ENCODE measurements around the gene PIK3C2G. TPM values are rescaled to one million over a fixed set of nuclear protein-coding genes. Genes with fewer than 3 reads are reported as not detected.

The PIK3C2G gene
- polyA plus RNA-seq, 1 donor (not counting 4 experiments of a cell fraction or from before 2014, with no cell fraction given) = 3.7 TPM

DNA sequence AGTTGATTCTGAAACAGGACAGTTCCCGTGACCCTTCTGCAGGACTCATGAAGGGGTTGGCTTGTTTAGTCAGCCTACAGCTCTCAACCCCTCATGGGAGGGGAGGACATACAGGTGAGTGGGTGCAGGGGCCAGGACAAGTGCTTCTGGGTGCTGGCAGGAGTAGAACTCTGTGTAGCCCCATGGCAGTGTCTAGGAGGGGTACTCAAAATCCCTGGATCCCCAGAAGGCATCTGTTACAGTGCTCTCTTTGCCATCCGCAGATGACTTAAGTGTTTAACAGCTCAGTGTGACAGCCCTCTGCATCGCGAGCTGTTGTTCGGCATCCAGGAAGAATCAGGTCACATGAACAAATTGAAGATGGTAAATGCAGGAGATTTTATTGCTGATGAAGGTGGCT, 91.0 kb downstream of the PIK3C2G start:
- Histone ChIP-seq H3K4me2 (ENCODE audit: control insufficient read depth, extremely low read depth, insufficient read depth, low read depth, low read length) (no peak overlapping the region), H4K20me1 (ENCODE audit: control insufficient read depth, extremely low read depth, insufficient read depth, low read length) (no peaks in the 10 kb centered on the region), H3K9ac (ENCODE audit: control insufficient read depth, extremely low read depth, insufficient read depth, low read length) (no peak overlapping the region), H3K9me1 (ENCODE audit: control insufficient read depth, extremely low read depth, insufficient read depth, low read length) (no peaks in the 10 kb centered on the region), H3K4me3 (ENCODE audit: control insufficient read depth in 2 of 3, extremely low read depth in 1 of 3, insufficient read depth in 2 of 3, low read depth in 1 of 3, low read length in 3 of 3) (no peak overlapping the region), H3K4me1 (ENCODE audit: control insufficient read depth, extremely low read depth, insufficient read depth, low read length) (no peaks in the 10 kb centered on the region), H3K9me3 (ENCODE audit: control insufficient read depth, low read depth, low read length) (no peaks in the 10 kb centered on the region), H3K27me3 (ENCODE audit: control insufficient read depth, extremely low read depth, insufficient read depth, low read length) (no peaks in the 10 kb centered on the region), H3K79me2 (ENCODE audit: control insufficient read depth, insufficient read depth, low read length) (no peaks in the 10 kb centered on the region), H3K36me3 (ENCODE audit: control insufficient read depth in 2 of 2, extremely low read depth in 1 of 2, insufficient read depth in 2 of 2, low read length in 2 of 2) (peaks cover 0 to 1% of the 10 kb centered on the region in 2 experiments), H2AFZ (ENCODE audit: control insufficient read depth, low read length) (no peak overlapping the region), H3K27ac (ENCODE audit: control insufficient read depth, insufficient read depth, low read length) (no peak overlapping the region)
- FAIRE-seq = no peak
- TF ChIP-seq EZH2 (IDR thresholded peaks at IDR 0.05; ENCODE audit: low read length) = no peak
- no peak for DNase-seq (ENCODE audit: low read depth, low spot score)
- dilution Hi-C loops (cut with MboI; ENCODE audit: extremely low pct_ligation_motif_present, low sequenced_read_pairs) = no loop called here

GRCh38 chr12:18355429-18355828, 94.1 kb downstream of the PIK3C2G start:
- Histone ChIP-seq H3K36me3 (ENCODE audit: control insufficient read depth in 2 of 2, extremely low read depth in 1 of 2, insufficient read depth in 2 of 2, low read length in 2 of 2) (no peaks in the 10 kb centered on the region), H3K9me1 (ENCODE audit: control insufficient read depth, extremely low read depth, insufficient read depth, low read length) (no peaks in the 10 kb centered on the region), H3K4me2 (ENCODE audit: control insufficient read depth, extremely low read depth, insufficient read depth, low read depth, low read length) (no peak overlapping the region), H3K9ac (ENCODE audit: control insufficient read depth, extremely low read depth, insufficient read depth, low read length) (no peak overlapping the region), H3K79me2 (ENCODE audit: control insufficient read depth, insufficient read depth, low read length) (no peaks in the 10 kb centered on the region), H3K27me3 (ENCODE audit: control insufficient read depth, extremely low read depth, insufficient read depth, low read length) (no peaks in the 10 kb centered on the region), H3K9me3 (ENCODE audit: control insufficient read depth, low read depth, low read length) (no peaks in the 10 kb centered on the region), H3K4me3 (ENCODE audit: control insufficient read depth in 2 of 3, extremely low read depth in 1 of 3, insufficient read depth in 2 of 3, low read depth in 1 of 3, low read length in 3 of 3) (no peak overlapping the region), H2AFZ (ENCODE audit: control insufficient read depth, low read length) (no peak overlapping the region), H3K4me1 (ENCODE audit: control insufficient read depth, extremely low read depth, insufficient read depth, low read length) (no peaks in the 10 kb centered on the region), H4K20me1 (ENCODE audit: control insufficient read depth, extremely low read depth, insufficient read depth, low read length) (no peaks in the 10 kb centered on the region), H3K27ac (ENCODE audit: control insufficient read depth, insufficient read depth, low read length) (no peak overlapping the region)
- DNase-seq (ENCODE audit: low read depth, low spot score) (no peak), FAIRE-seq (no peak)
- dilution Hi-C loops (cut with MboI; ENCODE audit: extremely low pct_ligation_motif_present, low sequenced_read_pairs) = no loop called here
- TF ChIP-seq EZH2 (IDR thresholded peaks at IDR 0.05; ENCODE audit: low read length) = no peak
- TF ChIP-seq CTCF (optimal IDR thresholded peaks at IDR 0.05 in 1 of 3, IDR thresholded peaks at IDR 0.05 in 1 of 3, conservative IDR thresholded peaks at IDR 0.05 in 1 of 3; ENCODE audit: extremely low read depth in 1 of 3, insufficient read depth in 2 of 3, low read length in 3 of 3) = no peak

DNA sequence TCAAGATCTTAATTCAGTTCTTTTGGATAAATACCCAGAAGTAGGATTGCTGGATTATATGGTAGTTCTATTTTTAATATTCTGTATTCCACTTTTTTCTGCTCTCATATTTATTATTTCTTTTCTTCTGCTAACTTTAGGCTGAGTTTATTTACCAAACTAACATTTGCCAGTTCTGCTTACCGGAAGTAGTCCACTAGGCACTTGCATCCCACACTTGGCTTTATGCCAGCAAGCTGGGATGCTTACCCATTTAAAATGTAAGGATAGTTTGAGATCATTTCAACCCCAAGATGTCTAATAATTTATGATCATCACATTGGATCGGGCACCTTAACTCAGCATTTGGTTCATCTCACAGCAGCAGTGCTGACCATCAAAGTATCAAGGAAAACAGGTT, 96.8 kb downstream of the PIK3C2G start:
- no peaks in the 10 kb centered on the region for H3K4me1 ChIP-seq (ENCODE audit: control insufficient read depth, extremely low read depth, insufficient read depth, low read length)
- H2AFZ ChIP-seq (ENCODE audit: control insufficient read depth, low read length) = no peak overlapping the region
- no peaks in the 10 kb centered on the region for H3K36me3 ChIP-seq (ENCODE audit: control insufficient read depth in 2 of 2, extremely low read depth in 1 of 2, insufficient read depth in 2 of 2, low read length in 2 of 2)
- FAIRE-seq = no peak
- DNase-seq (ENCODE audit: low read depth, low spot score) = no peak
- H4K20me1 ChIP-seq (ENCODE audit: control insufficient read depth, extremely low read depth, insufficient read depth, low read length) = no peaks in the 10 kb centered on the region
- no peaks in the 10 kb centered on the region for H3K79me2 ChIP-seq (ENCODE audit: control insufficient read depth, insufficient read depth, low read length)
- H3K4me2 ChIP-seq (ENCODE audit: control insufficient read depth, extremely low read depth, insufficient read depth, low read depth, low read length) = no peak overlapping the region
- dilution Hi-C loops (cut with MboI; ENCODE audit: extremely low pct_ligation_motif_present, low sequenced_read_pairs) = no loop called here
- no peak for TF ChIP-seq EZH2 (IDR thresholded peaks at IDR 0.05; ENCODE audit: low read length)
- no peak for TF ChIP-seq CTCF (optimal IDR thresholded peaks at IDR 0.05 in 1 of 3, IDR thresholded peaks at IDR 0.05 in 1 of 3, conservative IDR thresholded peaks at IDR 0.05 in 1 of 3; ENCODE audit: extremely low read depth in 1 of 3, insufficient read depth in 2 of 3, low read length in 3 of 3)
- no peak overlapping the region for H3K4me3 ChIP-seq (ENCODE audit: control insufficient read depth in 2 of 3, extremely low read depth in 1 of 3, insufficient read depth in 2 of 3, low read depth in 1 of 3, low read length in 3 of 3)
- no peaks in the 10 kb centered on the region for H3K9me1 ChIP-seq (ENCODE audit: control insufficient read depth, extremely low read depth, insufficient read depth, low read length)
- H3K9me3 ChIP-seq (ENCODE audit: control insufficient read depth, low read depth, low read length) = no peaks in the 10 kb centered on the region
- no peak overlapping the region for H3K27ac ChIP-seq (ENCODE audit: control insufficient read depth, insufficient read depth, low read length)
- H3K9ac ChIP-seq (ENCODE audit: control insufficient read depth, extremely low read depth, insufficient read depth, low read length) = no peak overlapping the region
- no peaks in the 10 kb centered on the region for H3K27me3 ChIP-seq (ENCODE audit: control insufficient read depth, extremely low read depth, insufficient read depth, low read length)

All from keratinocyte (primary cell).